Muscle of arm (tissue), 12 donors: Measurements from ENCODE around the gene HBS1L. TPM values are rescaled to one million over a fixed set of nuclear protein-coding genes. Genes with fewer than 3 reads are reported as not detected.
A peak's percentile ranks its signal among the peaks of the same experiment; 100 is the strongest.

Experiments used
- DNase-seq: peaks from one replicate; pipeline ENCODE4 v3.0.0-alpha.2; 2013
- polyA plus RNA-seq, 12 donors: library from polyadenylated mRNA; unstranded; fragments of 120-200 nt; gene quantifications; one replicate each; pipeline ENCODE4 v1.2.1, GENCODE V29; 2013; ENCODE audit not compliant: insufficient read length in 12 of 12

The HBS1L gene
- polyA plus RNA-seq, 12 donors = 36.3 to 56.5 (median 52.0) TPM; not detected in 1

- DNase-seq = no peak
Observed at GRCh38 chr6:134954272-134955000, 100.2 kb downstream of the HBS1L start.

- no peak for DNase-seq
Observed at GRCh38 chr6:134951494-134952263, 102.9 kb downstream of the HBS1L start.

GRCh38 chr6:134950482-134950881 is 104.1 kb downstream of the HBS1L start:
- no peak for DNase-seq

GRCh38 chr6:134949927-134950326 is 104.7 kb downstream of the HBS1L start, which contains the start of gene ALDH8A1:
Gene ALDH8A1, minus strand, starts transcription at chr6:134950101. Its CDS starts 48 bp downstream, at chr6:134950053.
- DNase-seq = no peak

GRCh38 chr6:134948691-134949090 is 105.9 kb downstream of the HBS1L start:
- DNase-seq = peak; percentile 18

GRCh38 chr6:134948142-134948541 is 106.5 kb downstream of the HBS1L start:
- no peak for DNase-seq

- DNase-seq = no peak
Observed at GRCh38 chr6:134945045-134945444, 109.6 kb downstream of the HBS1L start.

- DNase-seq = no peak
Observed at GRCh38 chr6:134943522-134944111, 111.0 kb downstream of the HBS1L start.

- DNase-seq = no peak
Observed at GRCh38 chr6:134938896-134939295, 115.7 kb downstream of the HBS1L start.

GRCh38 chr6:134937426-134937825 is 117.2 kb downstream of the HBS1L start:
- no peak for DNase-seq

- no peak for DNase-seq
Observed at GRCh38 chr6:134936931-134937330, 117.7 kb downstream of the HBS1L start.

GRCh38 chr6:134936476-134936875 is 118.1 kb downstream of the HBS1L start:
- no peak for DNase-seq

GRCh38 chr6:134934793-134935485 is 119.7 kb downstream of the HBS1L start:
- DNase-seq = no peak

GRCh38 chr6:134932535-134933470 is 121.8 kb downstream of the HBS1L start:
- DNase-seq = no peak

- DNase-seq = no peak
Observed at GRCh38 chr6:134932098-134932497, 122.5 kb downstream of the HBS1L start.

- DNase-seq = no peak
Observed at GRCh38 chr6:134930463-134930862, 124.2 kb downstream of the HBS1L start.

- no peak for DNase-seq
Observed at GRCh38 chr6:134928151-134928900, 126.3 kb downstream of the HBS1L start.

GRCh38 chr6:134925800-134926199 is 128.8 kb downstream of the HBS1L start:
- no peak for DNase-seq

- no peak for DNase-seq
Observed at GRCh38 chr6:134921721-134922261, 132.8 kb downstream of the HBS1L start.

GRCh38 chr6:134921276-134921675 is 133.3 kb downstream of the HBS1L start:
- no peak for DNase-seq
